NCI-H82 (cell line): ENCODE measurements around the gene GRB10.

Experiments used
- DNase-seq: peaks from one replicate; lab custom pipeline; 2025; lab: John Stamatoyannopoulos, UW

GRB10 gene

DNA sequence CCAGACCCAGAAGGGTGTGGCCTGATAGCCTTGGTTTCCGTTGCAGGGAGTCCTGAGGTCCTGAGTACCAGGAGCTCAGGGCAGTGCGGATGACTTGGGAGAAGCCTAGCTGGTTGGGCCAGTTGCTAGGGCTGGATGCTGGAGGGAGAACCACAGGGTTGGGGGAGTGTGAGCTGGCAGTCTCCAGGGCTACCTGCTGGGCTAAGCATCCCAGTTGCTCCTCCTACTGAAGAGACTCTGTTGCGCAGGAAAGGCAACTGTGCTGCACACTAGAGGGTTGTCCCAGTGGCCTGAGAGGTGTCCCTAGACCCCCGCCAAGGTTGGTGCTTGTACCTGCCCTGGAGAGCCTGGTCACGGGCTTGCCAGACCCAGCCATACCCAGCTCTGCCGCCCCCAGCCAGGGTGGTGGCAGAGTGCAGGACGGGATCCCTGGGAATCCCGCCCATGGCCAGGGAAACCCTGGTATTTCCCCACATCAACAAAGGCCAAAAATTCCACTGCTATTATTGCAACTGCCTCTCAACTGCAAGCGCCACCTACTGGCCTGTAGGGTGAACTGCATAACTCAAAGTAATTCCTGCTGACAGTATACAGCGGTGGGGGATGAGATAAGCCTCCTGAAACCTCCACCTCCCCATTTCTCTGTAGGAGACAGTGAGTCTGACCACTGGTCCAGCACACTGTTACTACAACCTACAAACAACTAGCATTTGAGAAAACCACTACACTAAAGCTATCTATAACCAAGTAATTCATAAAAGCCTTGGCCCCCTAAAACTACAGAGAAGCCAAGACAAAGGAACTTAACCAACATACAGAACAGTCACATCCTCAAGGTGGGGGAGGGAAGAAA, 149.9 kb downstream of the GRB10 start:
- DNase-seq: peak; percentile 63

DNA sequence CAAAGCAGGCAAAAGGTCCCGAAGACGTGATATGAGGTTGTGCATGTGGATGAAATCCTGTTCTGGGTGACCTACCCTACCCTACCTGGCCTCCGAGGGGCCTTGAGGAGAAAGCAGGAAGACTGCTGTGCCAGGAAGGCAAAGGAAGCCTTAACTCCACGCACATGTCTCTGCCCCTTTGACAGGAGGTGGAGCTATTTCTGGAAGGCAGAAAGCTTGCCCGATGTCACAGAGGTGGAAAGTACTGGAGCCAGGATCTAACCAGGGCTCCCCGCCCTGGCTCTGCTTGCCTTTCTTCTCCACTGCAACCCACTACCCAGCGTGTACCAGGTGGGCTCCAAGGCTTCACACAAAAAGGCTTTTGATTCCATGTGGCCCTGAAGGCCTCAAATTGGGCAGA, 151.1 kb downstream of the GRB10 start:
- DNase-seq: no peak

DNA sequence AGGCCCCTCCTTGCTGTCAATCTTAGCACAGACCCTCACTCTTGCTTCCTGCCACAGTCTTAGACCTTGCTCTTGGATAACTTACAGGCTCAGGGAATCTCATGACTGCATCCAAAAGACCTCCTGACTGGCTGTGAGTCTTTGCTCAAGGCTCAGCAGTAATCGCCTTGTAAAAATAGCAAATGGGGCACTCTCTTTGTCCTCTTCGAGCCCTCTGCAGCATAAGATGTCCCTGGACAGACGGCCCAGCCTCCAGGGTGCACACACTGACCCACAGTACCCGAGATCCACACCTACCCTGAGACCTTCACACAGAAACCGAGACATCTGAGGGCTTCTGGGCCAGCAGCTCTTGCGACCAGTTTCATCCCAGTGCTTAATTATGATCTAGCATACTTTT, 151.6 kb downstream of the GRB10 start:
- DNase-seq: no peak

DNA sequence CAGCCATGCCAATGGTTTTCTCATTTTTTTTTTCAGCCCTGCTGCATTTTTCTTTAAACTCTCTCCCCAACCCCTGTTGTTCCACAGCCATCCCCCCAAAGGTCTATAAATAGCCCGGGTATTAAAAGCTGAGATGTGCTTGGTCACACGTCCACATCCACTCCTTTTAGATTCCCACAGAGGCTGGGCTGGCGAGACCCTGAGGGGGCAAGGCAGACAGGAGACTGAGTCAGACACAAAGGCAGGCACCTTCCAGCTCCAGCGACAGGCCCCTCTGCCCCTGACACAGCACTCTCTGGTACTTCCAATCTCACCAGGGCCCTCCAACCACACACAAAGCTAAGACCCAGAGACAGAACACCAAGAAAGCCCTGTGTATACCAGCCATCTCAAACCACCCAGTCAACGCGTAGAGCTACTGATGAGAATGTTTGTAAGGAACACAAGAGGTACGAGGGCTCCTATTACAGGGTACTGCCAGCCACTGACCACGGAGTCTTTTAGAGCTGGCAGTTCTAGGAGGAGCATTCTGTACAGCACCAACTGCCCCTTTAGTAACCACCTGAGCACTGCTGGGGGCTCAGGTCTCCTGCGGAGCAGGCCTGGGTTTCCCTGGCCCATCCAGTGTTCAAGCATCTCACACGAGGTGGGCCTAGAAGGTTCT, 153.3 kb downstream of the GRB10 start:
- no peak for DNase-seq

DNA sequence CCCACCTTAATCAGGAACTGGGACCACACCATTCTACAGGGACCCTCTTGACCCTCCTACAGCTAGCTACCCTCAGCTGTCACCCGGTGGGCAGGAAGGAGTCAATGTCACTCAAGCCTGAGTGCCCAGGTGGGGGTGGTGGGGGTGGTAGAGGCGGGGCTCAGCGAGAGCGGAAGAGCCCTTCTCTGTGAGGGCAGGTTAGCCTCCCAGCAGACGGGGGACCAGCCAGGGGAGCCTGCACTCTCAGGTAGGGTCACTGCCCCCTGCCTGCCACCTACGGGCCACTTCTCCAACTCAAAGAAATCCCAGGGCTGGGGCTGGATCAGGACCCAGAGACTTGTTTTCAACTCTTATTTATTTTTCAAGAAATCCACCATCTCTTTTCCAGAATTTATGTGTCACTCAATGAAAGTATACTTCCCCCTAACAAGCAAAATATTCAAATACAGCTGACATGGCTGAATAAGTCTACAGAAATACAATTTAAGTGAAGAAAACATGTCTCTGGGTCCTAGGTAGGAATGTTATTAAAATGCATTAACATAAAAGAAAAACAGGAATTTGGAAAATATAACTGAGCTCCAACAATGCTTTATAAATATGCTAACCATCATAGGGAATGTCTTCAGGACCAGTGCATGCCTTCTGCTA, 154.1 kb downstream of the GRB10 start:
- DNase-seq: no peak

DNA sequence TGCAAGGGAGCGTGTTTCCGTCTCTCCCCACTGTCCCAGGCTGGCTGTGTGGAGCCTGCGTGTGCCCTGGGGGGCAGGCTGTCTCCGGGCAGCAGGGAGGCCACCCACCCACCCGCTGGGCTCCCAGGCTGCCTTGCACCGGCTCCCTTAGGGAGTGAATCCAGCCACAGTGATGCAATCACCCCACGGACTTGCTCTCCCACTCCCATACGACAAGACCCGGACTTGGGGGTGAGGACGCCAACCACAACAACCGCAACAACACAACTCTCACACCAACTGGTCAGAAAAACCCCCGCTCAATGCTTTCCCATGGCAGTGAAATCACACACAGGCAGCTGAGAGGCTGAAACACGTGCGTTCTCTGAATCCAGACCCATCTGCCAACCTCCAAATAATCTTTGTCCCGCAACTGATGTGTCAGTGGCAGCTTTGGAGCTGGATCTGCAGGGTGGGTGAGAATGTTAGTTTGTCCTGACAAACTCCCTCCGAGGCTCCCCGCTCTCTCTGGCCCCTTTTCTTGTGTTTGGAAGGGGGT, 154.8 kb downstream of the GRB10 start:
- DNase-seq: peak; percentile 19

DNA sequence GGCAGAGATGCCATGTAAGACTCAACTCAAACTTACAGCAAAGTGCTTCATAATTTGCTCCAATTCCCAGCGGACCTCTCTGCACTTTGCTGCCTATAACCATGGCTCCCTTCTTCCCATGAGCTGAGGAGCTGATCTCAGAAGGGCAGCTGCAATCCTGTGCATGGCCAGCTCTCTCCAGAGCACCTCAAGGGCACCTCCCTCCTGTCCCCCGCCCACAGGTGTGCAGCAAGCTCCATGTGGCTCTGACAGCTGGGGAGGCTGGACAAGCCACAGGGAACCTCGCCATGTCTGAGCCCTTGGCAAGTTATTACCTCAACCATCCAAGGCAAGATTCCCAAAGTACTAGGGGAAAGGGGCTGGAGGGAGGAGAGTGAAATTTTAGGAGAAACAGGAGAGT, 156.4 kb downstream of the GRB10 start:
- DNase-seq: no peak

DNA sequence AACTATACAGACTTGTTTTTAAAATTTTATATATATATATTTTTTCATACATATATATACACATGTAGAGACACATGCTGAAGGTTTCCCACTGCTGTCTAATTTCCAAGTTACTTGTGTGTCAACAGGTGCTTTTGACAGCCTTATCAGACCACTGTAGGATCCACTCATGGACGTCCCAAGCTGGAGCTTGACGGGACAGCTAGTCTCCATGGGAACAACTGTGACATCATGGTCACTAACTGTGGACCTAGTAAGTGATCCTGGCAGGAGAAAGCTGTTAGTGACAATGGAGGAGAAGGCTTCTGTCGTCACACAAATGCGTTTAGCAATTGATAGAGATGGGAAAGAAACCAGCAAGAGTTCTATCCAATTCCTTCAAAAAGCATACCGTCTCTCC, 157.3 kb downstream of the GRB10 start:
- no peak for DNase-seq

DNA sequence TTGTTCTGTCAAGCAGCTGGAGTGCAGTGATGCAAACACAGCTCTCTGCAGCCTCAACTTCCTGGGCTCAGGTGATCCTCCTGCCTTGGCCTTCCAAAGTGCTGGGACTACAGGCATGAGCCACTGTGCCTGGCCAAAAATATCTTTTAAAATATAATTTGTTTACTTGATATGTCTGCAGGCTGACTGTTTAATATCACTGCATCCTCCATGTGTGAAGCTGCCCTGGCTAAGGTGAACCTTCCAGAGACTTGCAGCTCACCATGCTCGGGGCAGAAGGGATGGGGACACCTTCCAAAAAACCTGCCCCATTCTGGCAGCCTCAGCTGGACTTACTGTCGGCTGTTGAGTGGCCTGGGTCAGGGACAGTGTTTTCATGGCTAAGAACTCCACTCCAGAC, 159.9 kb downstream of the GRB10 start:
- no peak for DNase-seq

DNA sequence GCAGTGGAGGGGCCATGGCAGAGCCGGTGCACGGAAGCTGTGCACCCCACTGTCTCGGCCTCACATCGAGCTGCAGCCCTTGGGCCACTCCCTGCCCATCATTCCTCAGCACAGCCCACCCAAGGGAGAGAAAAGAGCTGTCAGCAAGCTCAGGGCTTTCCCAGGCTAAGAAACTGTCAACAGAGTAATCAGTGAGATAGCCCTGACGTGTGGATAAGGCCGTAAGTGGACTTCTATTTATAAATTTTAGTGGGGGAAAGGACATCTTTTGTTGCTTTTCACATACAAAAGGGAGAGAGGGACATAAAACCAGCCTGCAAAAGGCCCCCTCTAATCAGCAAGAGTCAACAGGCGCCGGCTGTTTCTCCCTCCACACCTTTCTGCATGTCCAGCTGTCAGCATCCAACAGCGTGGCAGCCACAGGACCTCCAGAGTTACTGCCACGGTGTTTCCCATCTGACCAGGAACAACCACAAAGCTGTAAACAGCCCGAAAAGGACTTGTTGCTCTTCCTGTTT, 160.7 kb downstream of the GRB10 start:
- no peak for DNase-seq

DNA sequence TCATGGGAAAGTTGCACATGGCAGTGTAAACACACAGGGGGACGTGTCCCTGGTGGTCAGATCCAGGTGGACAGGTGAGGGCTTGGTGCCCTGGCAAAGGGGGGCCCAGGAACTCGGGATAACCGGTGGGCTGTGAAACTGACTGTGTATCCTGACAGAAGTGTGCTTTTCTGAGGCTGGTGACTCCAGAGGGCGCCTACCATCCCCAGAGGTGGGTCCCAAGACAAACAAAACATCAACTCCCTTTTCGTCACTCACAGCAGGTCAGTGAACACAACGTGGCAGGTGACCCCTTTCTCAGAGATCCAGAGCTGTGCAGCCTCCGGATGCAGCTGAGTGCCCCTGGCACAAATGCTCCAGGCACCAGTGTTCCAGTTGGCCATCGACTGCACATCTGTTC, 161.5 kb downstream of the GRB10 start:
- DNase-seq: no peak

DNA sequence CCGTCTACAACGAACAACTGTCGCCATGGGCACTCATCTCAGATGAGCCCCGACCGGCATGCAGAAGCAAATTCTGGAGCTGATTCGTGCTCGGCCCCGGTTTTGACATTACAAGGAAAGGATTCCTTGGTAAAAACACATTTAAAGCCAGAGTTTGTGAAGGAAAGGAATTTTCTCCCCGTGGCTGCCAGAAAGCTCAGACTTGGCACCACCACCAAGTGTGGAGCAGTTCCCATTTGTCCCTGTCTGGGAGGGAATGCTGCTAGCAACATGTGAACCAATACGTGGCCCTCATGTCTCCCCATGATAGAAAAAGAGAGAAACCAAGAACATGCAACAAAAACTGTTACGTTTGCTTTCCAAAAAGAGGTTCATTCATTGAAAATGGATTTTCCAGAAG, 162.3 kb downstream of the GRB10 start:
- DNase-seq: no peak

DNA sequence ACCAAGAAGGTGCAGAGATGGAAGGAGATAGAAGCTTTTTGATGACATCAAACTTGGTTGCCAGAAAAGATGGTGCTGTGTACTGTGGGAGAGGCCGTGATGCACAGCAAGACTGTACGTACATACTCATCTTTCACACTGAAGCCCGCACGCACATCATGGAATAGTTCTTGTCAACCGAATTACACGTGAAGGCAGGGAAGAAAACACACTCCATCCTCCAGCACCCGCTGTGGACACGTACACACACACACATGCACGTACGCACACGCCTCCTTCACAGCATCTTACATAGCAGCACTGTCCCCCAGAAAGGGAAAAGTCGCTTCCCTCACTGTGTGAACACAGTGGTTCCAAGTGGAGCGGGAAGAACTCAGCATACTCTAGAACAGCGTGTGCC, 163.0 kb downstream of the GRB10 start:
- DNase-seq: no peak

DNA sequence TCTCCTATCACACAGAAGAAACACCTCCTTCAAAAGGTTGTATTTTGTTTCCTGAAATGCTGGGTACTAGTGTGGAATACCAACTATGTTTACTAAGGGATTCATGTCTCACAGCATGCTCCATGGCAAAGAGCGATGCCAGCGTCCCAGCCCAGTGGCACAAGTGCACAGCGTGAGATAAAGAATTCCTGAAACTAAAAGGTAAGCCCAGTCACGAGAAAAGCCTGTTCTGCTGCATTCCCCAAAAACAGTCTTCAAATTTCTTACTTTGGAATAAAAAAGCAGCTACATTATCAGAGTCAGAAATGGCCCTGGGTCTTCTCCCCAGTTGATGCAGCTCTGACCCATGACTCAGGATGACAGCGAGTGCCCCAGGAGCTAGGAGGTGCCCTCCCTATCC, 164.4 kb downstream of the GRB10 start:
- DNase-seq: no peak

DNA sequence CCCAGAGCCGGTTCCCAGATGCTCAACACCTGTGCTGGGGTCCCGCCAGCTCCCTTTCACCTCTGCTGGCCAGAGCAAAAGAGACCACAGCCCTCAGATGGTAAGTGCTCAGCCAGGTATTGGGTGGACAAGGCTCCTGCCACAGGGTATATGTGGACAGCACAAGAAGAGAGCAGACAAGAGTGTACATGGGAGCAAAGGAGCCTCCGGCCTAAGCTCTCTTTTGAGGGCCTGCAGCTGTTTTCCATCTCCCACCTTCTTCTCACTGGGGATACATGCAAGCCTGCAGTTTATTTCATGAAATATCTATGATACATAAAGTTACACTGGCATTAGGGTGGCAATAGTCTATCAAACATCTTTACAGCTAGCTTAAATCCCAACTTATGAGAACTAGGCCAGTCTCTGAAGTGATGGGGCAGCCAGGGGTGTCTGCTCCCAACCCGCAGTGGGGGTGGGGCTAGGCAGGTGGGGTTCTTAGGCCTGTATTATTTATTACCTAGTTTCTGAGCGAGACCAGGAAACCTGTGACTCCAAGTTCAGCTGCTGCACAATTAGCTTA, 167.1 kb downstream of the GRB10 start:
- no peak for DNase-seq

DNA sequence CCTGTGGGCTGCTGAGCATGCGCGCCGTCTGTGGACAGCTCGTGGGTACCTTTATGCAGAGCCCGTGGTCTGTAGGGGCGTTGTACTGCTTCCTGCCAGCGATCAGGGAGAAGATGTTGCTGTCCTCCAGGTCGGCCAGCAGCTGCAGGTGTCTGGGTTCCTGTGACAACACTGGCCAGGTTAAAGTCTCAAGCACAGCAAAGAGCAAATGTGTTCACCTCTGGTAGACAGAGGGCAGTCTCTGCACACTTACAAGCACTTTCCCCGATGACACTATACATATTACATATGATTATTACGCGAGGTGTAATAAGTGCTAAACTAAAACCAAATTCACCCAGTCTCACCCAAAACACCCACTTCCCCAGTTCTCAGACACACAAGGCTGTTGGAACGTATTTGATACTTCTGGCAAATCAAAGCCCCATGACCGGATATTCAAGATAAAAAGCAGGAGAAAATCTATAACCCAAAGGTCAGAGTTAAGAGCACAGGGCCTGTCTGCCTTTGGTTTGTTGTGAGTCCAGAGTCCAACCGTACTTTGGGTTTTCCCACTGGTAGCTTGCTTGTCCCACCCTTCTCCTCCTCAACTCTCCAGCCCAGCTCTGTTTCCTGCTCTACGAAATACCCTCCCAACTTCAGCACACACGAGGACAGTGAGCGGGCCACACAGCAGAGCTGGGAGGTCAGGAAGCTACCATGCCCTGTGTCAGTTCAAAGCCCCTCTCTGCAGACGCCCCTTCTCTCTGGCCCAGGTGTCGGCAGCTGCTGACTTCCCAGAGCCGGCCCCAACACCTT, 167.8 kb downstream of the GRB10 start:
- no peak for DNase-seq

DNA sequence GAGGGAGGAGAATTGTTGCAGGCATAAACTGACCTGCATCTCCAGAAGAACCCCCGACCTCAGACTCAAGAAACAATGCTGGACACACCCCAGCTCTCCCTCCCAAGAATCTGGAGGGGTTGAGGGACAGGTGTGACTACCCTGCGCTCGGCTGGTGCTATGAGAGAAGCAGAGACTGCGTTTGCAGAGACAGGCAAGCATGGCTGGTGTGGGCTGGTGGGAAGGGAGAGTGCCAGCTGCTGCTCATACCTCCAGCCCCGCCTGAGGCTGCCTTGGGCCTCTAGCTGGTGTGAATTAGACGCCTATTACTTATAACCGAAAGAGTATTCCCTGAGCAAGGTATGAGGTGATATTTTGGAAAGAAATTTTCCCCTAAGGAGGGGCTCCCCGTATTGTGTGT, 169.2 kb downstream of the GRB10 start:
- DNase-seq: no peak

DNA sequence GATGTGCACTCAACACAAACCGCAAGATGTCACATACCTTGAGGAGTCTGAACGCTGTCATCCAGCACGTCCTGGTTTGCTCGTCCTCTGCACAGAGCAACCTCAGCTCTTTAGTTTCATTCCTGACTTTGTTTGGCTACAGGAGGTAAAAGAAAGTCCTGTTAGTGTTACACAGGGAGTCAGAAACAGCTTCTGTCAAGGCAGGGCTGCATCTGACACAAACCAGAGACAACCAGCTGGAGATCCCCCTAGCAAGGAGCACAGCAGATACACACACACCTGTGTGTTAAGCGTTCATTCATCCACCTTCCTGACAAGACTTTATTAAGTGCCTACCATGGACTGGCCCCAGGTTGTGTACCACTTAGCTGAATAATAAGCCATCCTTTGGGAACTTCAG, 170.0 kb downstream of the GRB10 start:
- no peak for DNase-seq

DNA sequence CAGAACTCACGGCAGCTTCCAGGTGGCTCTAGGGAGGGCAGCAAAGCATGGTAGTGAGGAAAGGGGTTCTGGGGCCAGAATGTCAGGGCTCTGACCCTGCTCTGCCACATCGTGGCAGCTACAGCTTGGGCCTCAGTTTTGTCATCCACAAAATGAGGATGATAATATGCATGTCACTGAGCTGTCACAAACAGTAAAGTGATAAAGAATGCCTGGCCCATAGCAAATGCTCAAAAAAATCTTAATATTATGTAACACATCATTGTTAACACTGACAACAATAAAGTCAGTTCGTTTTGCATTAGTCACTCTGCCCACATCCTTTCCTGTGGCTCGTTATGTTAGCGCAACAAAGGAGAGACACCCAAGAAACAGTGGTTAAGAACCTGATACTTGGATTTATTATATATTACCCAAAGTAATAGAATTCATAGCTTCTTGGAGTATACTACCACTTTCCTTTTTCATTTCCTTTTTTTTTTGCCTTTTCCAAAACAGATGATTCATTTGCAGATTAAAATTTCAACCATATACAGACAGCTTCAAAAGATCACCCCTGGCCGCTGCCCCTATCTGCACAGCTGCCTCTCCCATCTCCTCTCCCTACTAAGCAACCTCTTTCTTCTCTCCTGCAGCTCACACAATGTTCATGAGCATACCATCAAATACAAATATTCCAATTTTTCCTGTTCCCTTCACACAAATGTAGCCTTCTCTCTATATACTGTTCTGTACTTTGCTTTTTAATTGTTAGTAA, 172.0 kb downstream of the GRB10 start:
- no peak for DNase-seq

DNA sequence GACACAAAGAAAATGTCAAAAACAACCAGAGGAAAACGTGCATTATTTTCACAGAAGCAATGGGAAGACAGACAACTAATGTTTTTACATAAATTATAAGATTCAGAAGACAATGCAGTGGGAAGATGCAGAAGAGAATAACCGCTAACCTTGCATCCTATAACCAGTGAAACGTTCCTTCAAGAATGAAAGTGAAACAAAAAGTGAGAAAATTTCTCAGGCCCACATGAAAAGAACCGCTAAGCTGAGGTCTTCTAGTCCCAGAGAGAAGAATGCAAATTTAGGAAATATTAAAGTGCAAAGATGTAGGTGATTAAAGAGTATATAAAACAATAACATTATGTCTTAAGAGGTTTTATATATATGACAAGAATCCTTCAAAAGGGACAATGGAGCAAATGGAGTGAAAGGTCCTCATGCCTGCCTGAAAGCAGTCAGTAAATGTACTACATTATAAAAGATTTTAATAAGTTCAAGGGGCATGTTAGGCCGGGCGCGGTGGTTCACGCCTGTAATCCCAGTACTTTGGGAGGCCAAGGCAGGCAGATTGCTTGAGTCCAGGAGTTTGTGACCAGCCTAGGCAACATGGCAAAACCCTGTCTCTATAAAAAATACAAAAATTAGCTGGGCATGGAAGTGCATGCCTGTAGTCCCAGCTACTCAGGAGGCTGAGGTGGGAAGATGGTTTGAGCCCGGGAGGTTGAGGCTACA, 174.3 kb downstream of the GRB10 start:
- no peak for DNase-seq
